CD4-positive, alpha-beta T cell treated with Interleukin-1 beta for 1 hour (primary cell): ENCODE data around the gene SPG21.

ENCODE experiments used
- DNase-seq, 2 donors: peaks; one replicate each; pipeline ENCODE4 v3.0.0-alpha.2; 2020 to 2022

The SPG21 gene

DNA sequence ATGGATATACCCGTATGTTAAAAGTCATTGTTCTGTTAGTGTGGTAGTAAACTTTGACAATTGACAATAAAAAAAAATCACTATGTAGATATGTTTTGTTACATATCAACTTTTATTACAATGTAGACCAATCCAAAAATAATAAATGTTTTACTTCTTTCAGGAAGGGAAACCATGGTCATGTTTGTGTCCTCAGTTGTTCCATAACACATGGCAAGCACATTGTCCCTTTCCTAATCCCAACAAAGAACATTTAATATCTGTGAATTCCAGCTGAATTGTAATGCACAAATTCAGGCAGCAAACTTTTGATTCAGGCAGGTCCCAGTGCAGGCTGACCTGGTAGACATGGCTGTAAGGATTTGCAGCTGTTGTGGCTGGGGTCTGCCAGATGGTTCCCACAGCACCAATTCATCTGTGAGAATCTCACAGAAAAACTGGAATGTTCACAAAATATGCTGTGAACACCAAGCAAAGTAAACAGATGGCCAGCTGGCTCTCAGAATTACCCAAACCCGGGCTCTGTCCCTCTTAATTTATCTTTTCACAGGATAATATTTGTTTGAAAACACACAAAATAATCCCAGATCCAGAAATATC is 1.9 kb upstream of the SPG21 start:
- no peak for DNase-seq

DNA sequence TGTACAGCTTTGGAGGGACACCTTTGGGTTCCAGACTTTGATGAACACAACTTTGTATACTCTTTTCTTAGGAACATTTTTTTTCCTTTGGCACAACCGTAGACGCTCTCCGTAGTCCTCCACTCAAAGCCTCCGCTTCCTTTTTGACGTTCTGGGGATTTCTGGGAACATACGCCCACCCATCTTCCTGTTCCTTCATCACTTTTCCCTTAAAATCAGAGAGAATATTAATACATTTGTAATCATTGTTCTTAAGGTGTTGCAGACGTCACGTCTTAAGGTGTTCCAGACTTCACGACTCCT is 405 bp upstream of the SPG21 start:
- no peak for DNase-seq

DNA sequence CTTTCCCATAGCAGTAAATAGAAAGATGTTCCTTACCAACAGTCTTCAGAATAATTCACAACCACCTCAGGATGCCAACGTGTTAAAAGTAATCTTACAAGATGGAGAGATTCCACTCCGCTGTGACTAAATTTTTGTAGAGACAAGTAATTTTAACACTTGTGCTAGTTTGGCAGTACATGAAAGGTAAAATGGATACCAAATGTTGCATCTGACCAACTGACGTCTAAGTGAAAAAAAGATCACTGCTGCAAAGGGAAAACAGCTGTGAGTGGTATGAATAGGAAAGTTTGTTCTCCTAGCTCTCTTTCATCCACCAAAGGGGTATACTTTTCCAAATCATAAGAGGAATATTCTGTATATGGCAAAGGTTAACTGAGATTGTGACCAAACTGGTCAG is 2.6 kb downstream of the SPG21 start:
- DNase-seq = no peak

DNA sequence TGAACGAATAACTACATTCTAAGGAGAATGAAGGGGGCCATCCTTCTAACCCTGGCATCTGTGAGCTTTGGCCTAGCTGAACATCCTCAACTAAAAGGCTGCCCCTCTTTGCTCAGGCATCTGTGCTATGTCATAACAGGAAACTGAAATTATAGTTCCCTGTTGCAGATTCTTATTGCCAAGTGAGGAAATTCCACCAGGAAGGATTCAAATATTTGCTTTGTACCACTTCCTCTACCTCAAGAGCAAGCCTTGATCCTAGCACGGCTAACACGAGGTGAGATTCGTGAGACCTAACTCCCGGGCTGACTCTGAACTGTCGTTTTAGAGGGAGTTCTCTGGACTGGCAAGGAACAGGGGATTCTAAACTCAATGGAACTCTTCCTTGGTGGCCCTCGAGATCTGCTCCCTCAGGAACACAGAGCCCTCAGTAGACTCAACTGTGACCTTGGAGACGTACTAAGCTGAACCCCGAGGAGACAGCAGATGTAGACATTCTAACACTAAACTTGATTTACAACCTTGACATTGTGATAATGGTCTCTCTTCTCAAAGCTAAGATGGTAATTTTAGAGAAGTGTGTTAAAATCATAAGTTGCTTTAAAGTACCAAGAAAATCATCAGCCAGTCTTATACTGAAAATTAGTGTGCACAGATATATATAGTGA is 4.2 kb downstream of the SPG21 start:
- peak in 1 of 2 donors; percentile 2 for DNase-seq

DNA sequence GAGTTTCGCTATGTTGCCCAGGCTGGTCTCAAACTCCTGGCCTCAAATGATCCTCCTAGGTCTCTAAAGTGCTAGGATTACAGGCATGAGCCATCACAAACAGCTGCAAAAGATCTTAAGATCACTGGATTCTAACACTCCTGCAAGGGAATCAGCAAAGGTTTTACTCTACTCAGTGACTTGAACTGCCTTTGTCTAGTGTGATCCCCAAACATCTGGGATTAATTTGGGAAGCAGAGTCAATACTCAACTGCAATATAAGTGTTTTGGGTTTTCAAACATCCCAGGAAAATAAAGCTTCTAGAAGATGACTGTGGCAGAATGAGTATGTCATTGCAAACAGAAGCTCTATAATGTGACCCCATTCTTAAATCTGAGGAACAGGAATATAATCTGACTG is 7.2 kb downstream of the SPG21 start:
- no peak for DNase-seq

DNA sequence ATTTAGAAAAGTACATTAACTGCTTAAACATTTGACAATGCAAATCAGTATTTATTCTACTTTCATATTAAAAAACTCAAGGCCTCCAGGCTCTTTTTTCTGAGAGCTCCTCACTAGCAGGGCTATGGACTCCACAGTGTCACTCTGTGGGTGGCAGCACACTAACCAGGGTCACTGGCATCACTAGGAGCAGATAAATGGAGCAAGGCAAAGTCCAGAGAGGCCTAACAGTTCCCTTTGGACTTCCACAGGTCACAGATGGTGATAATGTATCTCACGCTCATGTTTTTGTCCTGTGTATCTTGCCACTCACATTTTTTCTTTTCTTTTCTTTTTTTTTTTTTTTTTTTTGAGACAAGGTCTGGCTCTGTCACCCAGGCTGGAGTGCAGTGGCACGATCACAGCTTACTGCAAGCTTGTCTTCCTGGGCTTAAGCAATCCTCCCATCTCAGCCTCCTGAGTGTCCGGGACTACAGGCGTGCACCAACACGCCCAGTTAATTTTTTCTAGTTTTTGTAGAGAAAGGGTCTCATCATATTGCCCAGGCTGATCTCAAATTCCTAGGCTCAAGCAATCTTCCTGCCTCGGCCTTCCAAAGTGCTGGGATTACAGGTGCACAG is 7.8 kb downstream of the SPG21 start:
- no peak for DNase-seq

DNA sequence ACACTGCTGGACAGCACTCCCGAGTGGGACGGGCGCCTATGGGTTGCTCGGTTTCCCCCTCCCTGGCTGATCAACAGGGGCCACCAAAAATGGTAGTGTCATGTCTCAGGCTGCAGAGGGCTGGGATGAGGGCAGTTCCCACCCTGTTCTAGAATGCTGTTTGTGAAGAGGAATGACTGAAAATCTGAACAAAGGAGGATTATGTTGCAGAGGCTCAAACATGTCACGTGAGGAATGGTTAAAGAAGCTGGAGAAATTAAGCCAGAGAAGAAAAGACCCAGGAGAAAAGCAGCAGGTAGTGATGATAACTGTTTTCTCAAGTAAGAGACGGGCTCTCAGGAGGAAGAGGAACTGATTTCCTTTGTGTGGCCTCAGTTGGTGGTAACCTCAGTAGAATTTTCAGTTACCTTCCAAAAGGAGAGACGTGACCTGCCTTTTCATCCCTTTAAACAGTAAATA is 10.4 kb downstream of the SPG21 start:
- no peak for DNase-seq

DNA sequence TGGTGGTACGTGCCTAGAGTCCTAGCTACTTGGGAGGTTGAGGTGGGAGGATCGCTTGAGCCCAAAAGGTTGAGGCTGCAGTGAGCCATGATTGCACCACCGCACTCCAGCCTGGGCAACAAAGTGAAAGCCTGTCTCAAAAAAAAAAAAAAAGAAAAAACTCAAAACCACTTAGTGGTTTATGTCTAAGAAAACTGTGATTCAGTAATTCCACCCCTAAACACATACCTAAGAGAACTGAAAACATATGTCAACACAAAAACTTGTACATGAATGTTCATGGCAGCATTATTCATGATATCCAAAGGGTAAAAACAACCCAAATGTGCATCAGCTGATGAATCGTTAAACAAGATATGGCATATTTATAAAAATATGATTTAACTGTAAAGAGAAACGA is 14.3 kb downstream of the SPG21 start:
- no peak for DNase-seq

DNA sequence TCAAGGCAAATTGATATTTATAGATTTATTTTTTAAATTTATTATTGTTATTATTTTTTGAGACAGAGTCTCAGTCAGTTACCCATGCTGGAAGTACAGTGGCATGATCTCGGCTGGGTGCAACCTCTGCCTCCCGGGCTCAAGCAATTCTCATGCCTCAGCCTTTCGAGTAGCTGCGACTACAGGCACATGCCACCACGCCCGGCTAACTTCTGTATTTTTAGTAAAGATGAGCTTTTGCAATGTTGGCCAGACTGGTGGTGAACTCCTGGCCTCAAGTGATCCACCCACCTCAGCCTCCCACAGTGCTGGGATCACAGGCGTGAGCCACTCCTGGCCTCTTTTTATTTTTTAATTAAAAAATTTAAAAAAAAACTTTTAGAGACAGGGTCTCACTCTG is 19.0 kb downstream of the SPG21 start:
- no peak for DNase-seq

DNA sequence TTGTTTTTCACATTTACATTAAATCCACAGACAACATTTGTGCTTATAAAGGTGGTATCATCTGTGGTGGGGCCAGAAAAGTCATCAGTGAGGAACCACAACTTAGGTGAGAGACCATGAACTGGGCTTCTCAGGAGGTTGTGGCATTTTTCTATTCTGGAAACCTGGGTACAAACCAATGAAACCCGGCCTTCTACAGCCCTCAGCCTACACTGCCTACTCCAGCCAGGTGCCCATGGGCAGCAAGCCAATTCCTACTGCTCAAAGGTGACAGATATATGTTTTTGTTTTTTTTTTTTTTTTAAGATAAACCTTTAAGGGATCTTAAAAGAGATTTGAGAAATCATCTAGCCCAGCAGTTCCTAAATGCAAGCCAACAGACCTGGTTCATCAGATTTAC is 20.3 kb downstream of the SPG21 start:
- no peak for DNase-seq

DNA sequence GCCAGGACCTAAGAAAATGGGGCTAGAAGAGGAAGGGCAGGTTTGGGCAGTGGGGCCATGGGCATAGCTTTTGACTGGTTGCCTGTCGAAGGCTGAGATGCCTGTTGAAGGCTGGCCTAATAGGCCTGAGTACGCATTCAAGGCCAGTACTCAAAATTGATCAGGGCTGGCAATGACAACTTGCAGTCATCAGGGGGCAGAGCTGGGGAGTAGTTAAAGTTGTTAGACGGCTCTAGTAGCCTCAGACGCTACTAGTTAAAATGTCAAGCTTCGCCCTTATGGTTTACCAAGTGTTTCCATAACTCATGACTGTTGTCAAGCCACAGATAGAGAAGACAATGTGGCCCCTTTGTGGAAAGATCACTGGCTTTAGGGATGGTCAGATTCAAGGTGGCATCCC is 28.7 kb downstream of the SPG21 start:
- no peak for DNase-seq

DNA sequence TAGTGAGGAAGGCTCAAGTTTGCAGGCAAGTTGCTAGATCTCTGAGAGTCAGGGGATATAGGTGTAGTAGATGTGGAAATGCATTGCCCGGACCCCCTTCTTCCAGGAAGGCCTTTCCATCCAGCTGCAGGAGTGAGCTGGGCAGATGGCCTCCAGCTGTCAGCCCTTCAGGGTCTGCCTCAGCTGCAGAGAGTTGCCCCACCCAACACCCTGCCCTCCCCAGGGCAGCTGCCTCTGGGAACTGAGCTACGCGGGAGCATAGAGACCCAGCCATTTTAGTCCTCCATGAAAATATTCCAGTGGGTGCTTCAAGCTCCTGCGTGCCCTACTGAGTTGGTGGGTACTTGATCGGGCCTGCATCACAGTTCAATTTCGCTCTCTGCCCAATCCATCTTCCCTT is 29.6 kb downstream of the SPG21 start:
- DNase-seq = no peak

DNA sequence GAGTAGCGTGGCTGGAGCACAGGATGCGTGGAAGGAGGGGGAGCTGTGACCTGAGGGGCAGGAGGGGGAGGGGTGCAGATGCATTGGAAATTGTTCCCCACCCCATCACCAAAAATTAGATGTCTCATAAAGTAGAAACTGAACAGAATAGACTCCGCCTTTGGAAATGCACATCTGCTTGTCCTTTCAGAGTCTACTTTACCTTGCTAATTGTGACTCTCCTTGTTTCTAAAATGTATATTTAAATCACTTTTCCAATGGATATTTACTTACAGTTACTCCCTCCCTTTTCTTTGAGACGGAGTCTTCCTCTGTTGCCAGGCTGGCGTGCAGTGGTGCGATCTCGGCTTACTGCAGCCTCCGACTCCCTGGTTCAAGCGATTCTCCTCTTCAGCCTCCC is 30.6 kb downstream of the SPG21 start:
- no peak for DNase-seq

DNA sequence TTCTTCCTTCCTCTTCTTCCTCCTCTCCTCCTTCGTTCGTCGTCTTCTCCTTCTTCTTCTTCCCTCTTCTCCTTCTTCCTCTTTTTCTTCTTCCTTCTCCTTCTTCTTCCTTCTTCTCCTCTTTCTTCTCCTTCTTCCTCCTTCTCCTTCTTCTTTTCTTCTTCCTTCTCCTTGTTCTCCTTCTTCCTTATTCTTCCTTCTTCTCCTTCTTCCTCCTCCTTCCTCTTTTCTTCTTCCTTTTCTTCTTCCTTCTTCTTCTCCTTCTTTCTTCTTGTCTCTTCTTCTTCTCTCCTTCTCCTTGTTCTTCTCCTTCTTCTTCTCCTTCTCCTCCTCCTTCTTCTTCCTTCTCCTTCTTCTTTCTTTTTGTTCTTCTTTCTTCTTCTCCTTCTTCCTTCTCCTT is 35.3 kb downstream of the SPG21 start:
- no peak for DNase-seq

DNA sequence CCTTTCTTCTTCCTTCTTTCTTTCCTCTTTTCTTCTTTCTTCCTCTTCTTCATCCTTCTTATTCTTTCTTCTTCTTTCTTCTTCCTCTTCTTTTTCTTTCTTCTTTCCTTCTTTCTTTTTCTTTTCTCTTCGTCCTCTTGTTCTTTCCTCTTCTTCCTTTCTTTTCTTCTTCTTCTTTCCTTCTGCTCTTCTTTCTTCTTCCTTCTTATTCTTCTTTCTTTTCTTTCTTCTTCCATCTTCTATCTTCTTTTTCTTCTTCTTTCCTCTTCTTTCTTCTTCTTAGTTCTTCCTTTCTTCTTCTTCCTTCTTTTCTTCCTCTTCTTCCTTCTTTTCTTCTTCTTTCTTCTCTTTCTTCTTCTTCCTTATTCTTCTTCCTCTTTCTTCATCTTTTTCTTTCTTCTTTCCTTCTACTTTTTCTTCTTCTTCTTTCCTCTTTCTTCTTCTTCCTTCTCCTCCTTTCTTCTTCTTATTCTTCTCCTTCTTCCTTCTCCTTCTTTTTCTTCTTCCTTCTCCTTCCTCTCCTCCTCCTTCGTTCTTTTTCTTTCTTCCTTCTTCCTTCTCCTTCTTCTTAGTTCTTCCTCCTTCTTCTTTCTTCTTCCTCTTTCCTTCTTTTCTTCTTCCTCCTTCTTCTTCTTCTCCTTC is 37.8 kb downstream of the SPG21 start:
- no peak for DNase-seq

DNA sequence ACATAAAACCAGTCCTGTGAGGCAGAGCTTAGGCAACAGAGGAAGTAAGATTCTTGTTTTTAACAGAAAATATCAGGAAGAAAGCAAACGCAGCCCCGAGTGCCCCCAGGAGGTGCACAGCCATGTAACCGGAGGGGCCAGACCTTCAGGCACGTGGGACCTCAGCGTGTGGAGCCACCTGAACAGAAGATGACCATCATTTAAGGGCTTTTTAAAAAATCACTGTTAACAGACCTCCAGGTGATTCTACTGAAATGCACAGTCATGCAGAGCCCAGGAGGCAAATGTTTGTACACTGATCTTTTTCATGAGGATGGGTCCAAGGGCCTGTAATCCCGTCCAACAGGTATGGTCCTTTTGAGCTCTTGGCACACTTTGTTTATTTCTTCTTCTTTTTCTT is 38.8 kb downstream of the SPG21 start:
- DNase-seq = no peak

DNA sequence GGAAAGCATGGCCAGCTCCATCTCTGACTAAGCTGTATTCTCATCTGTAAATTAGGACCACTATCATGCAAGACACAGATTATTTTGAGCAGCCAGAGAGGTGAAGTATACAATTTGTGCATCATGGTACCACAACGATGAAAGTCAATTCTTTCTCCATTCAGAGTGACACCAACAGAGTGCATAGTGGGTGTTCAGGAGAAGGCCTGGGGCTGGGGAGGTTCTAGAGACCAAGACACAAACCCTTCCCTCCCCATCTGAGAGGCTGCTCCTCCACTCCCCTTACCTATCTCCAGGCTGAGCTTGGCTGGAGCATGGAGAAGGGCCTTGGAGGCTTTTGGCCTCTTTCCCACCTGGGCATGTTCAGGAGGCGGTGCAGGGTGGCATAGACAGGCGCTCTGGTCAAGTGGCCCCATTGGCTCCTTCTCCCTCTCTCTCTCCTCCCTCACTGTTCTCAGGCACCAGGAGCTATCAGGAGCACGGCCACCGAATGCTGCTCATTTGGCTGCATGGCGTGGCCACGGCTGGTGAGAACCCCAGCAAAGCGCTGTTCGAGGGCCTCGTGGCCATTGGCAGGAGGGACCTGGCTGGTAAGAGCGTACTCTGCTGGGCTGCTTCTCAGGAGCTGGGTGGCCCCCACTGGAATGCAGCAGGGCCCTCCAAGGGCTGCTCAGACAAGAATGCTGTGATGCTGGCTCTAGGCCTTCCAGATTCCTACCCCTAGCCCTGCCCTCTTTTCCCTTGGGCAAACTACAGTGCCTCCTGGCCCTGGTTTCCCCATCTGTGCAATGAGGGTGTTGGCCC is 40.1 kb downstream of the SPG21 start:
- no peak for DNase-seq

DNA sequence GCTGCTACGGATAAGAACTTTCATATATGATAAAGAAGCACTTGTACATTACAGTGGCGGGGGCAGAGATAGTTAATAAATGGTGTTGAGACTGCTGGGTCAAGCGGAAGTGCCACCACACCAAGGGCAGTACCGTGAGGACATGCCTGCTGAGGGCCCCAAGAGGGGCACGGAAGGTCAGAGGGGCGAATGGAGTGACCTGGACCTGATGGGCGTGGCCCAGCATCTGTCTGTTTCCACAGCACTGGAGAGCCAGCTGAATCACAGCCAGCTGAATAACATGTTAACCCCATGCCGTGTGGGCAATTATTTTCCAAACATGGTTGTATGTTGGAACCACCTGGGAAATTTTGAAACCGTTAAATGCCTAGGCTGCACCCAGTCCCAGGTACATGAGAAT is 40.8 kb downstream of the SPG21 start:
- DNase-seq = no peak

DNA sequence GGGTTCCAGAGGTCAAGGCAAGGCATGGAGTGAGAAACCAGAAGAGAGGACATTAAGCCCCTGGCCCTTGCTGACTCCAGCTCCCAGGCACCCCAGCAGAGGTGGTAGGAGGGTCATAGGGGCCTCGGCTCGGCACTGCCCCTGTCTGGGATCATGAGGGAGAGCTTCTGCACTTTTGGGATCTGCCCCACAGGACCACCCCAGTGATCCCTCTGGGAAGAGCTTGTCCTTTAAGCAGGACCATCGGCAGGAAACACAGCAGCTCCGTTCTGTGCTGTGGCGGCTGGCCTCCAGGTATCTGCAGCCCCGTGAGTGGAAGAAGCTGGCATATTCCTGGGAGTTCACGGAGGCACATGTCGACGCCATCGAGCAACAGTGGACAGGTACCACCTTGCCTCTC is 42.5 kb downstream of the SPG21 start:
- DNase-seq = no peak

DNA sequence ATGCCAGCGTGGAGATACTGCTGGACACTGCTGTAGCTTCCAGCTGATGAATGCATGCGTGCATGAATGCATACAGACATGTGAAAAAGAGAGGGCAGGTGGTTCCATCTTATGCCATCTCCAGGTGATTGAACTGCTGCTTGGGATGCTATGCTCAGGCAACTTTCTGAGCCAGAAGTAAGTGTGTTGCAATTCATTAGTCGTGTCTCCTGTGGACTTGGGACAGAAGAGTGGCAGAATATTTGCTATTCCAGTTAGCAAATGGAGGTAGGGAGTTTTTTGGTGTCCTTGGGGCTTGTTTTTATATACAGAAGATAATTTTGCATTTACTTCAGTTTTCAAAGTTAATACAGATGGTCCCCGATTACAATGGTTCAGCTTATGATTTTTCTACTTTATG is 44.8 kb downstream of the SPG21 start:
- DNase-seq = no peak

DNA sequence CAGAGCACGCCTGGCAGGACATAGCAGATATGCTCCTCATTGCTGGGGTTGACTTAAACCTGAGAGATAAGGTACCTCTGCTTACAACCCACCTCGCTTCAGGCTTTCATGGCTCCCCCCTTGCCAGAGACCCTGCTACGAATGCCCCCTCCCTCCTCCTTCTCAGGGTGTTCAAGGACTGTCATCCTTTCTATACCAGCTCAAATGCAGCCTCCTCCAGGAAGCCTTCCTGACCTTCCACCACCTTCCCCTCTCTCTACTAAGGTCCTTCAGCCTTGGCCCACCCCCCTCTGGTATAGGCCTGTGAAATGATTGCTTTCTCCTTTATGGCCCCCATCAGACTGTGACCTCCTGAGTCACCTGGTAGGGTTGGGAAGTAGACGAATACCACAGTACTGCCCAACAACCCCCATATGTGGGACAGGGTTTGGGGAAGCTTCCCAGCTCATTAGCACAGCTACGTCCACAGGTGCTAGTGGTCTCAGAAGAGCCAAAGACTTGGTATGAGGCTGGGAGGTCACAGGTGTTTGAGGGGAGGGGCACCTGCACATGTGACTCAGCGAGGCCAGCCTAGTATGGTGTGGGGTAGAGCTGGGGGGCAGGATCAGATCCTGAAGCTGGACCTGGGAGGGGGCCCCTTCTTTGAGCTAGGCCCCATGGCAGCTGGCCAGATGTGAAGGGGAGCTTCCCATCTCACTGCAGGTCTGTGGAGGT is 46.0 kb downstream of the SPG21 start:
- DNase-seq = no peak

DNA sequence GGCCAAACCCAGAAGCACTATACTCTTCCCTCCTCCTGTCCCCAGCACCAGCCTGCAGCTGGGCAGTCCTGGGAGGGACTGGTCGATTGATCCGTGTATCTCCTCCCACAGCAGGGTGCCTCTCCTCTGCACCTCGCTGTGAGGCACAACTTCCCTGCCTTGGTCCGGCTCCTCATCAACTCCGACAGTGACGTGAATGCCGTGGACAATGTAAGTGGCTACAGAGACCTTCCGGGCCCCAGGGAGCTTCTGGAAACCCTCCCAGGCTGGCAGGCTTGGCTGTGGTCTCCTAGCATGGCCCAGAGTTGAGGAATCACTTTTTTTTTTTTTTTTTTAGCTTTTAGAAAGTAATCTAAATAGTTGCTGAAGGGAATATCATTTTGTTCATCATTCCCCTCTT is 47.4 kb downstream of the SPG21 start:
- DNase-seq = no peak

DNA sequence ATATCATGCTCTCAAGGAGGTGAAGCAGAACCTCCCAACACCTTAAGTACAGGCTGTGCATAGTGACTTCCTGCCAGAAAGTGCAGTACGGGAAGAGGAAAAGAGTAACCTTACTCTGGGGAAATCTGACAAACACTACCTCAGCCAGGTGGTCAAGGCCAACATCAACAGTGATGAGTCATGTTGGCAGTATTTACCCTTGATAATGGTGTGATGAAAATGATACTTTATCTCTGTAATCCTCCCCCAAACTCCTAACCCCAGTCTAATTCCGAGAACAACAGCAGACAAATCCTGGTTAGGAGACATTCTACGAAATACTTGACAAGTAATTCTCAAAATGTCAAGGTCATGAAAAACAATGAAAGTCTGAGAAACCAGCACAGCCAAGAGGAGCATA is 51.5 kb downstream of the SPG21 start:
- no peak for DNase-seq
